Lower leg skin (tissue), 4 donors: ENCODE results near the gene FAU. TPM values are rescaled to one million over a fixed set of nuclear protein-coding genes. Genes with fewer than 3 reads are reported as not detected.

Experiments
- DNase-seq, 2 donors: peaks; one replicate each; pipeline ENCODE4 v3.0.0-alpha.2; 2019; ENCODE audit warnings: low spot score in 2 of 2
- H3K4me3 ChIP-seq: fragments of 200-600 bp; sonication (generic); 2 replicates; pipeline ENCODE4 v1.5.1; 2017; ENCODE audit warnings: mild to moderate bottlenecking, low read depth; ENCODE audit not compliant: poor library complexity, severe bottlenecking
- POLR2A ChIP-seq, 2 donors: fragments of 450-650 bp; IDR thresholded peaks; one replicate each; pipeline ENCODE4 v1.6.1; 2016 to 2017; ENCODE audit warnings: antibody characterized with exemption in 2 of 2, mild to moderate bottlenecking in 1 of 2, moderate library complexity in 1 of 2
- WGBS, 2 donors: methylation state at CpG; one replicate each; pipeline ENCODE4 v1.1.5; 2018; 5-methylcytosine and 5-hydroxymethylcytosine counted together
- intact Hi-C: fragments of 100-400 bp; cut with DNase I; formaldehyde crosslinking; loops from one replicate; pipeline ENCODE4 v1.15.0; 2023; ENCODE audit warnings: low total_unique reads
- microRNA-seq, 2 donors: library from miRNA; unstranded; fragments of <30 nt; microRNA quantifications; one replicate each; pipeline ENCODE4, GENCODE V29; 2016; ENCODE audit warnings: borderline replicate concordance in 2 of 2, borderline number of aligned reads in 1 of 2
- total RNA-seq, 4 donors: library from RNA; depleted of rRNA; stranded (reverse); fragments of >200 nt; gene quantifications; one replicate each; pipeline ENCODE4 v1.1.0, GENCODE V29; 2016
- TF ChIP-seq, protein P1 (sequence below), 3 donors: fragments of 450-650 bp; IDR thresholded peaks; one replicate each; pipeline ENCODE4 v1.5.1; 2016; ENCODE audit warnings: antibody characterized with exemption in 3 of 3, mild to moderate bottlenecking in 3 of 3, moderate library complexity in 2 of 3

FAU gene
- total RNA-seq, 4 donors from 2014 or later: 574 to 1,562 (median 887) TPM

DNA sequence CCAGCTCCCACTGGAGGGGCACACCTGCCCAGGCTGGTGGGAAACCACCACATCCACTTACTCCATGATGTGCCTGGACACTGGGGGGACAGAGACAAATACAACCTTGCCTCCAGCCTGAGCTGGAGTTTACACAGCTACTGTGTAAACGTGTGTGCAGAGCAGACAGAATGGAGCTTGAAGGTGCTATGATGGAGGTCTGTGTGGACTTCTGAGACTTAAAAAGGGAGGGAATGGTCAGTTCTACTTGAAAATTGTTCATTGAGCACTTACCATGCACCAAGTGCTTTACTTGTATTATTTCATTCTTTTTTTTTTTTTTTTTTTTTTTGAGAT is 49.3 kb downstream of the FAU start:
- intact Hi-C loops: no loop called here
- no peak for TF ChIP-seq POLR2A (IDR thresholded peaks at IDR 0.05)
- TF ChIP-seq, protein P1, sequence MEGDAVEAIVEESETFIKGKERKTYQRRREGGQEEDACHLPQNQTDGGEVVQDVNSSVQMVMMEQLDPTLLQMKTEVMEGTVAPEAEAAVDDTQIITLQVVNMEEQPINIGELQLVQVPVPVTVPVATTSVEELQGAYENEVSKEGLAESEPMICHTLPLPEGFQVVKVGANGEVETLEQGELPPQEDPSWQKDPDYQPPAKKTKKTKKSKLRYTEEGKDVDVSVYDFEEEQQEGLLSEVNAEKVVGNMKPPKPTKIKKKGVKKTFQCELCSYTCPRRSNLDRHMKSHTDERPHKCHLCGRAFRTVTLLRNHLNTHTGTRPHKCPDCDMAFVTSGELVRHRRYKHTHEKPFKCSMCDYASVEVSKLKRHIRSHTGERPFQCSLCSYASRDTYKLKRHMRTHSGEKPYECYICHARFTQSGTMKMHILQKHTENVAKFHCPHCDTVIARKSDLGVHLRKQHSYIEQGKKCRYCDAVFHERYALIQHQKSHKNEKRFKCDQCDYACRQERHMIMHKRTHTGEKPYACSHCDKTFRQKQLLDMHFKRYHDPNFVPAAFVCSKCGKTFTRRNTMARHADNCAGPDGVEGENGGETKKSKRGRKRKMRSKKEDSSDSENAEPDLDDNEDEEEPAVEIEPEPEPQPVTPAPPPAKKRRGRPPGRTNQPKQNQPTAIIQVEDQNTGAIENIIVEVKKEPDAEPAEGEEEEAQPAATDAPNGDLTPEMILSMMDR (IDR thresholded peaks at IDR 0.05): no peak
- no peak for DNase-seq
- no peak overlapping the region for H3K4me3 ChIP-seq
- 55 to 62% methylated on average over 1 of the region's 1 CpG for WGBS, 2 donors

- intact Hi-C loops: no loop called here
- 53 to 84% methylated on average over 4 of the region's 4 CpGs for WGBS, 2 donors
- no peak for DNase-seq
- no peak for TF ChIP-seq POLR2A (IDR thresholded peaks at IDR 0.05)
- TF ChIP-seq, protein P1 (IDR thresholded peaks at IDR 0.05): no peak
- no peak overlapping the region for H3K4me3 ChIP-seq
Measured at GRCh38 chr11:65071907-65072630, 49.9 kb downstream of the FAU start.

Small RNA genes within 50 kb of the gene (microRNA-seq; reads per million reads assigned to microRNA genes)
- 0.68 to 1.1 reads per million in 2 donors for gene MIR6751

Other genes with a start within 250 kb of the FAU start
- 10 to 100 TPM; 81.0 to 98.9 (median 90.5) TPM for gene EHD1, start 243.5 kb downstream of the FAU start, total RNA-seq
- 100 to 1,000 TPM in 1 of 4 donors, 10 to 100 TPM in 3; 73.8 to 118 (median 91.2) TPM for gene ATG2A, start 204.9 kb downstream of the FAU start, total RNA-seq
- gene PPP2R5B, start 197.4 kb downstream of the FAU start, total RNA-seq: 10 to 100 TPM; 21.8 to 43.6 (median 34.0) TPM
- gene GPHA2, start 186.2 kb downstream of the FAU start, total RNA-seq: not detected
- not detected for gene MAJIN, start 150.0 kb downstream of the FAU start, total RNA-seq
- under 1 TPM in 2 of 4 donors, not detected in 2; 0.15 to 0.62 TPM for gene BATF2, start 125.2 kb downstream of the FAU start, total RNA-seq
- 100 to 1,000 TPM; 101 to 260 (median 110) TPM for gene ARL2, start 108.0 kb downstream of the FAU start, total RNA-seq
- 10 to 100 TPM; 16.9 to 48.0 (median 22.7) TPM for gene SNX15, start 94.7 kb downstream of the FAU start, total RNA-seq
- gene SAC3D1, start 80.9 kb downstream of the FAU start, total RNA-seq: 10 to 100 TPM; 11.6 to 15.1 (median 12.9) TPM
- 10 to 100 TPM in 2 of 4 donors, 1 to 10 TPM in 2; 1.5 to 11.9 (median 9.7) TPM for gene NAALADL1, start 63.6 kb downstream of the FAU start, total RNA-seq
- 1 to 10 TPM; 1.0 to 2.4 (median 1.7) TPM for gene CDCA5, start 38.1 kb downstream of the FAU start, total RNA-seq
- 10 to 100 TPM; 45.8 to 72.3 (median 54.8) TPM for gene ZFPL1, start 37.9 kb downstream of the FAU start, total RNA-seq
- 100 to 1,000 TPM; 373 to 932 (median 648) TPM for gene VPS51, start 25.9 kb downstream of the FAU start, total RNA-seq
- 100 to 1,000 TPM; 118 to 374 (median 160) TPM for gene TM7SF2, start 10.3 kb downstream of the FAU start, total RNA-seq
- gene ZNHIT2, start 4.4 kb downstream of the FAU start, total RNA-seq: 10 to 100 TPM; 10.7 to 24.9 (median 17.7) TPM
- 100 to 1,000 TPM in 1 of 4 donors, 10 to 100 TPM in 3; 61.0 to 107 (median 82.4) TPM for gene MRPL49, start 187 bp upstream of the FAU start, total RNA-seq
- 10 to 100 TPM; 21.9 to 60.3 (median 47.8) TPM for gene SYVN1, start 12.4 kb upstream of the FAU start, total RNA-seq
- gene SPDYC, start 48.1 kb upstream of the FAU start, total RNA-seq: not detected
- gene CAPN1, start 59.8 kb upstream of the FAU start, total RNA-seq: 100 to 1,000 TPM; 284 to 464 (median 363) TPM
- 10 to 100 TPM in 1 of 4 donors, 1 to 10 TPM in 3; 6.7 to 11.2 (median 7.6) TPM for gene POLA2, start 139.8 kb upstream of the FAU start, total RNA-seq
- 1 to 10 TPM in 3 of 4 donors, not detected in 1; 2.5 to 4.2 (median 3.4) TPM for gene CDC42EP2, start 192.7 kb upstream of the FAU start, total RNA-seq
- 10 to 100 TPM; 20.6 to 36.4 (median 26.1) TPM for gene DPF2, start 211.7 kb upstream of the FAU start, total RNA-seq
- gene TIGD3, start 232.6 kb upstream of the FAU start, total RNA-seq: under 1 TPM in 3 of 4 donors, not detected in 1; 0.19 to 0.26 (median 0.20) TPM